Superior temporal gyrus (tissue), 1 donor: Measurements from ENCODE around the gene NUDC.
"Not testable (repeated sequence)": the region's sequence is repeated elsewhere in the genome, so short reads cannot be mapped to it uniquely, and the experiment has no call there.

Experiments
- DNase-seq: peaks from one replicate; pipeline ENCODE4 v3.0.0-alpha.2; 2016; ENCODE audit errors: extremely low spot score

The NUDC gene

DNA sequence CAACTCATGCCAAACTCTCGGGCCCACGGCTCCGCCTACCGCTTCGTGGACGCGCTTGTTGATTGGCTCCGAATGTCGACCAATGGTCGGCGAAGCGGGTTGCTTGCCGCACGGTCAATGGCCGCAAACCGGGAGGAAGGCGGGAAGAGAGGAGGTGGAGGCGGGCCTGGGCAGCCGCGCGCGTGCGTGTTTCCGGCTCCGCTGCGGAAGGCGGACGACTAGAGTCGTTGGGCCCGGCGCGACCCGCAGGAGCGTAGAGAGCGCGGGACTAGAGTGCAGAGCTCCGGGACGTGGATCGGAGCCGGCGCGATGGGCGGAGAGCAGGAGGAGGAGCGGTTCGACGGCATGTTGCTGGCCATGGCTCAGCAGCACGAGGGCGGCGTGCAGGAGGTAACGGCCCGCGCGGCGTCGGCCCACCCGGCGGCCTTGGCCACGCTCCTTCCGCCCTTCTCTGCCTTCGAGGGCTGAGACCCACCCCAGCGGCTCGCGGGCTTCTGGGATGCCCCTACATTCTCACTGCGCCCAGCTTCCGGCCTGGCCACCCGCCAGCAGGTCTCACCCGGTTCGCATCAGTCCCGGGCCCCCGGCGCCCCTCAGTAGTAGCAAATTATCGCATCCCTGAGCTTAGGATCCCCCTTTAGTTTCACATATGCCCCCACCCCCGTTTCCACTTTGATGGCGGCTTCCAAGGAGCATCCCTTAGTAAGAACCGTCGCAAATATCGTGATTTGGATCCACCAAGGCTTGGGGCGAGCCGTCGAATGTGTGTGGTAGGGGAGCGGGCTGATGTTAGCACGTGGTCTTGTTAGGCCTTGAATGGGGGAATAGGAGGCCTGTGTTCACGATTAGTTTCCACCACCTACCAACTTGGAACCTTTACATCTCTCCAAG lies at the start of gene NUDC:
Gene NUDC, plus strand, starts transcription at position 204 of the 891 bp plus-strand sequence. Its CDS starts 106 bp downstream, at position 310.
- DNase-seq = peak; percentile 99

DNA sequence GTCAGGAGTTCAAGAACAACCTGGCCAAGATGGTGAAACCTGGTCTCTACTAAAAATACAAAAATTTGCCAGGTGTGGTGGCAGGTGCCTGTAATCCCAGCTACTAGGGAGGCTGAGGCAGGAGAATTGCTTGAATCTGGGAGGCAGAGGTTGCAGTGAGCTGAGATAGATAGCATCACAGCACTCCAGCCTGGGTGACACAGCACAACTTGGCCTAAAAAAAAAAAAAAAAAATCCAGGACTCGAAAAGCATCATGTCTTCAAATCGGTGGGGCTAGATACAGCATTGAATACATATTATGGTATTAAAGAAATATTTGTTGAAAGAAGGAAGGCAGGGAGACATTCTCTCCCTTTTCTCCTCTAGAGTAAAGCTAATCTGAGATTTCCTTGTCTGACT lies 48.4 kb upstream of the NUDC start:
- not testable (repeated sequence) for DNase-seq

DNA sequence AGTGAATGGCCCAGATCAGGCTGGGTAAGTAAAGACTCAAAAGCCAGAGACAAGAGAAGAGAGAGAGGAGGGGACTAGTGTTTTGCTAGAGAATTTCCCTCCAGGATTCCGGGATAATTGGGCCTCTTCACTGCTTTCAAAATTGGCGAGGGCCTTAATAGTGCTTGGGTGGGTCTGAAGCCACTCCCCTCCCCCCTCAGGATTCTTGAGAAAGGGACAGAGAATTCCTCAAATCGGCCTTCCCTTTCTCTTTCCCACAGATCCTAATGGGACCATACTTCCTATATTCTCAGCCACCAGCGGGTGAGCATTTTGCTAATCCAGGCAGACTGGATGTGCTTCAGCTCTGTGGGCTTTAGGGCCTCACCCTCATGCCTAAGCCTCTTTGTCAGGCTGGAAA lies 46.6 kb upstream of the NUDC start:
- DNase-seq = no peak

GRCh38 chr1:26877326-26877725 lies 44.2 kb upstream of the NUDC start:
- DNase-seq = no peak

GRCh38 chr1:26879793-26880192 lies 41.8 kb upstream of the NUDC start:
- DNase-seq = no peak

GRCh38 chr1:26881611-26882010 lies 39.9 kb upstream of the NUDC start:
- DNase-seq = not testable (repeated sequence)

DNA sequence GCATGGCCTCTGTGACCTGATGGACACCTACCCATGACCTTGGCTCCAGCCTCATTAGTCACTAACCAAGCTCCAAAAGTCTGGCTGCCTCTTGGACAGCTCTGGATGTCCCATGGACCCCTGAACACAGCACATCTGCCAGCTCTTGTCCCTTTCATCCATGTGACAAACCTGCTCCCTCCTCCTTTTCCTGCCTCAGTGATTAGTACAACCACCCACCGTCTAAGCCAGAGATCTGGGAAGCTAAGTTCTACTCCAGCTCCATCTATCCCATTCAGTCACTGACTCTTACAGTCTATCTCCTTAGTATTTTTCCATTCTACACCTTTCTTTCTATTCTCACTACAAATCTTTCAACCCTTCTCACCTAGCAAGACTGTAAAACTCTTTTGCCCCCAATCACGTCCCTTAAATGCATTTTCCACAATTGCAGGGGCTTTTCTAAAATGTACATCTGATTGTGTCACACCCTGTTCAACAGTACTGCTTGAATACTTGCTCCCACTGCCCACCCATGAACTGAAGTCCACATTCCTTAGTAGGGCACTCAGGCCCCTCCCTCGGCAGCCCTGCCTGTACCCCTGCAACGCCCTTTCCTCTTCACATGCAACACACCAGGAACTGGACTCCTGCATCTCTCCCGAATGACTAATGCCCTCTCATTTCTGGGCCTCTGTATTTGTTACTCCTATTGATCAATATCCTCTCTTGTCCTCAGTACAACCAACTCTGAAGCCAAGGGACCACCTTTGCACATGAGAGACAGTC lies 38.7 kb upstream of the NUDC start:
- no peak for DNase-seq

- DNase-seq = peak; percentile 33
These were observed 34.4 kb upstream of the NUDC start for GRCh38 chr1:26887125-26887524.

DNA sequence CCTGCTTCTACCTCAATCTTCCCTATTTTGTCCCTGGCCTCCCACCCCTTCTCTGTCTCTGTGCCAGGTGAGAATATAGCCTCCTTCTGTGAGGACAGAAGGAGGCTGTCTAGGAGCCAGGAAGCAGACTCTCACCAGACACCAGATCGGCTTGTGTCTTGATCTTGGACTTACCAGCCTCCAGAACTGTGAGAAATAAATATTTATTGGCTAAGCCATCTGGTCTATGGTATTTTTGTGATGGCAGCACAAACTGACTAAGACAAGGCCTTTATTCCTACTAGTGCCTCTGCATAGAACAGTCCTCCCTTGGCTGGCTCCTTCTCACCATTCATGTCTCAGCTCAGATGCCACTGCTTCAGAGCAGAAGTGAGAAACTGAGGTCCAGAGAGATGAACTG lies 33.3 kb upstream of the NUDC start:
- DNase-seq = no peak

- DNase-seq = peak; percentile 89
These were observed 31.7 kb upstream of the NUDC start, which contains the start of gene GPN2 for GRCh38 chr1:26889551-26890466. GPN2 (minus strand) TSS chr1:26890283; CDS start chr1:26890096, 187 bp downstream.

- DNase-seq = no peak
These were observed 31.1 kb upstream of the NUDC start for GRCh38 chr1:26890467-26890796.

DNA sequence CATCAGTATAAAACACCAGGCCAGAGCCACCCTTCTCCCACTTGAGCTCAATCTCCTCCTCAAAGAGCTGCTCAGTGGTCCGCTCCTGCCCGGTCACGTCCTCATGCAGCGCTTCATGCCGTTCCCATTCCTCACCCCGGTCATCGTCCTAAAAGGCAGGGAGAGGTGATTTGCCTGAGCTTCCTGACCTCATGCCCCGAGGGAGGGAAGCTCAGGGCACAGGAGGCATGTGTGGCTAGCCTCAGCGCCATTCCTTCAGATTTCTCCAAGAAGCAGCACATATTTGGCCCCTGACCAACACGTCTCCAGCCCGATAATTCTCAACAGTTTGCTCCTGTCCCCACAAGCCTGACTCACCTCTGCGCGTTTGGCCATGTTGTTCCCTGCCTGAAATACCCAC lies 27.3 kb upstream of the NUDC start:
- DNase-seq = no peak

GRCh38 chr1:26897351-26897750 lies 24.2 kb upstream of the NUDC start:
- no peak for DNase-seq

GRCh38 chr1:26900001-26900814 lies 21.3 kb upstream of the NUDC start, which contains the start of gene GPATCH3:
GPATCH3 (minus strand) TSS chr1:26900467; CDS start chr1:26900442, 25 bp downstream.
- DNase-seq = peak; percentile 95

DNA sequence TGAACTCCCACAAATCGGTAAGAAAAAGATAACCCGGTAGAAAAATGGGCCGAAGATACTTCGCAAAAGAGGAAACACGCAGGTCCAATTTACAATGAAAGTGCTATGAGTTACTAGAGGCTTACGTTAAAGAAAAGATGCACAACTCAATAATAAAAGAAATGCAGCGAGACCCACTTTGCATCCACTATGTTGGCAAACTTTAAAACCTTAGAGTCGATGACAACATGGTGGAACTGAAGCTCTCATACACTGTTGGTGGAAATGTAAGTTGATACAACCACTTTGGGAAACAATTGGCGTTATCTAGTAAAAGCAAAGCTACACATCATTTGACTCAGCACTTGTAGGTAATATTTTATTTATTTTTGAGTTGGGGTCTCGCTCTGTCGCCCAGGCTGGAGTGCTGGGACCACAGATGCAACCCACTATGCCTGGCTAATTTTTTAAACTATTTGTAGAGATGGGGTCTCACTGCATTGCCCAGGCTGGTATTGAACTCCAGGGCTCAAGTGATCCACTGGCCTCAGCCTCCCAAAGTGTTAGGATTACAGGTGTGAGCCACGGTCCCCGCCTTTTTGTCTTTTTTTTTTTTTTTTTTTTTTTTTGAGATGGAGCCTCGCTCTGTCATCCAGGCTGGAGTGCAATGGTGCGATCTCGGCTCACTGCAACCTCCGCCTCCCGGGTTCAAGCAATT lies 20.6 kb upstream of the NUDC start:
- DNase-seq = no peak

- no peak for DNase-seq
These were observed 14.2 kb upstream of the NUDC start for GRCh38 chr1:26907071-26907917.

- no peak for DNase-seq
These were observed 11.6 kb upstream of the NUDC start for GRCh38 chr1:26909951-26910342.

- no peak for DNase-seq
These were observed 11.0 kb upstream of the NUDC start for GRCh38 chr1:26910343-26911160.
